H1 (cell line): ENCODE measurements around the gene DHCR7. TPM values are rescaled to one million over a fixed set of nuclear protein-coding genes. Genes with fewer than 3 reads are reported as not detected.

Source experiments
- CTCF ChIA-PET: fragments of 300-600 bp; sonication (Branson Sonifier 250); formaldehyde crosslinking; loops from one replicate; lab custom pipeline; 2021; ENCODE audit not compliant: partially characterized antibody; lab: Charles Lee
- POLR2A ChIA-PET: fragments of 300-600 bp; sonication (Branson Sonifier 250); formaldehyde crosslinking; loops from one replicate; lab custom pipeline; 2021; ENCODE audit warnings: inconsistent platforms; ENCODE audit not compliant: partially characterized antibody; lab: Charles Lee
- DNase-seq, 2 experiments: peaks; one replicate each; pipeline versions ENCODE4 v3.0.0 to v3.0.0-alpha.2; 2010 to 2022; ENCODE audit warnings: low spot score in 2 of 2, low read depth in 1 of 2, mixed read lengths in 1 of 2
- FAIRE-seq: peaks from 2 replicates; lab custom pipeline; 2011; peaks lifted over from hg19 to GRCh38; lab: Jason Lieb, UNC
- H2AFZ ChIP-seq: 2 replicates; pipeline ENCODE4 v1.8.1; 2012; ENCODE audit warnings: low read length, inconsistent platforms
- H2AK5ac ChIP-seq: 2 replicates; pipeline ENCODE4 v1.6.1; 2013; ENCODE audit warnings: low read depth, low read length
- H2BK120ac ChIP-seq: replicated peaks from 2 replicates; pipeline ENCODE3; 2013; ENCODE audit warnings: low read depth, low read length, inconsistent platforms
- H2BK12ac ChIP-seq: 2 replicates; pipeline ENCODE4 v1.6.1; 2013; ENCODE audit warnings: low read depth, low read length
- H2BK15ac ChIP-seq: 2 replicates; pipeline ENCODE4 v1.6.1; 2013; ENCODE audit warnings: low read length
- H2BK20ac ChIP-seq: 2 replicates; pipeline ENCODE4 v1.6.1; 2013; ENCODE audit warnings: low read length
- H2BK5ac ChIP-seq: 2 replicates; pipeline ENCODE4 v1.6.1; 2013; ENCODE audit warnings: low read depth, low read length
- H3K14ac ChIP-seq: 2 replicates; pipeline ENCODE4 v1.6.1; 2013; ENCODE audit warnings: inconsistent platforms; ENCODE audit not compliant: insufficient read length
- H3K18ac ChIP-seq: 2 replicates; pipeline ENCODE4 v1.6.1; 2013; ENCODE audit warnings: low read length; ENCODE audit errors: extremely low read depth
- H3K23ac ChIP-seq: 2 replicates; pipeline ENCODE4 v1.6.1; 2013; ENCODE audit warnings: inconsistent platforms; ENCODE audit not compliant: insufficient read length
- H3K23me2 ChIP-seq: 2 replicates; pipeline ENCODE4 v1.6.1; 2013; ENCODE audit warnings: low read depth, low read length
- H3K27ac ChIP-seq: 2 replicates; pipeline ENCODE4 v1.6.1; 2011; ENCODE audit warnings: low read depth, low read length, inconsistent platforms
- H3K27me3 ChIP-seq, 4 experiments: replicated peaks in 1 of 4; 1 replicate in 1 of 4; 2 replicates in 3 of 4; pipeline versions ENCODE4 v1.6.1 to v1.8.1; 2011 to 2013; ENCODE audit warnings: low read length in 3 of 4, mild to moderate bottlenecking in 3 of 4, inconsistent platforms in 2 of 4, mixed read lengths in 2 of 4, moderate library complexity in 1 of 4; ENCODE audit not compliant: control insufficient read depth in 3 of 4, insufficient read depth in 3 of 4; ENCODE audit errors: extremely low read depth in 1 of 4
- H3K36me3 ChIP-seq, 4 experiments: 2 replicates each; pipeline versions ENCODE4 v1.6.1 to v1.8.1; 2011 to 2013; ENCODE audit warnings: mild to moderate bottlenecking in 4 of 4, low read length in 3 of 4, moderate library complexity in 2 of 4, control low read depth in 1 of 4, inconsistent platforms in 1 of 4; ENCODE audit not compliant: insufficient read depth in 4 of 4, control insufficient read depth in 2 of 4
- H3K4ac ChIP-seq: replicated peaks from 2 replicates; pipeline ENCODE3; 2013; ENCODE audit warnings: low read length, low read depth, mixed read lengths, inconsistent platforms; ENCODE audit not compliant: insufficient read length
- H3K4me1 ChIP-seq, 4 experiments: replicated peaks in 1 of 4; 1 replicate in 1 of 4; 2 replicates in 3 of 4; pipeline versions ENCODE4 v1.6.1 to v1.8.1; 2011 to 2013; ENCODE audit warnings: low read length in 3 of 4, inconsistent platforms in 2 of 4, mixed read lengths in 1 of 4; ENCODE audit not compliant: insufficient read depth in 4 of 4, control insufficient read depth in 3 of 4
- H3K4me2 ChIP-seq, 2 experiments: 2 replicates each; pipeline versions ENCODE4 v1.6.1 to v1.8.1; 2011 to 2013; ENCODE audit warnings: low read depth in 2 of 2, low read length in 2 of 2, control low read depth in 1 of 2, inconsistent platforms in 1 of 2, mild to moderate bottlenecking in 1 of 2; ENCODE audit not compliant: insufficient read depth in 1 of 2
- H3K4me3 ChIP-seq, 4 experiments: fragments of 200-600, 300-600 bp in 1 of 4; sonication (generic), shearing (Covaris generic), sonication (Bioruptor Twin) in 1 of 4; 2 replicates each; pipeline versions ENCODE4 v1.5.1 to v1.8.1; 2011 to 2016; ENCODE audit warnings: low read length in 4 of 4, low read depth in 3 of 4, control low read depth in 2 of 4, inconsistent platforms in 2 of 4, mild to moderate bottlenecking in 2 of 4, mixed read lengths in 1 of 4, moderate library complexity in 1 of 4; ENCODE audit not compliant: insufficient read depth in 2 of 4; ENCODE audit errors: extremely low read depth in 1 of 4
- H3K56ac ChIP-seq: replicated peaks from 2 replicates; pipeline ENCODE3; 2013; ENCODE audit warnings: low read depth, mild to moderate bottlenecking, mixed read lengths, low read length, inconsistent platforms; ENCODE audit not compliant: insufficient read length
- H3K79me1 ChIP-seq: 2 replicates; pipeline ENCODE4 v1.6.1; 2013; ENCODE audit warnings: low read depth, low read length, control low read depth
- H3K79me2 ChIP-seq, 2 experiments: 2 replicates each; pipeline versions ENCODE4 v1.6.1 to v1.8.1; 2012 to 2013; ENCODE audit warnings: low read length in 2 of 2, mild to moderate bottlenecking in 2 of 2, inconsistent platforms in 1 of 2; ENCODE audit not compliant: insufficient read depth in 2 of 2, control insufficient read depth in 1 of 2
- H3K9ac ChIP-seq, 4 experiments: replicated peaks in 1 of 4; 1 replicate in 1 of 4; 2 replicates in 3 of 4; pipeline versions ENCODE4 v1.6.1 to v1.8.1; 2011 to 2013; ENCODE audit warnings: low read depth in 3 of 4, low read length in 3 of 4, control low read depth in 2 of 4, mild to moderate bottlenecking in 2 of 4, moderate library complexity in 2 of 4, inconsistent platforms in 1 of 4; ENCODE audit errors: extremely low read depth in 1 of 4
- H3K9me3 ChIP-seq, 2 experiments: 2 replicates each; pipeline versions ENCODE4 v1.6.1 to v1.8.1; 2012 to 2013; ENCODE audit warnings: mild to moderate bottlenecking in 2 of 2, moderate library complexity in 2 of 2, control low read depth in 1 of 2, inconsistent platforms in 1 of 2, low read depth in 1 of 2, low read length in 1 of 2, mixed read lengths in 1 of 2; ENCODE audit not compliant: insufficient read depth in 2 of 2
- H4K20me1 ChIP-seq, 2 experiments: replicated peaks in 1 of 2; 2 replicates each; pipeline versions ENCODE3 to v1.8.1; 2011 to 2013; ENCODE audit warnings: inconsistent platforms in 2 of 2, low read length in 2 of 2, mild to moderate bottlenecking in 1 of 2; ENCODE audit not compliant: insufficient read depth in 2 of 2, control insufficient read depth in 1 of 2
- H4K5ac ChIP-seq: 2 replicates; pipeline ENCODE4 v1.6.1; 2013; ENCODE audit warnings: low read length, low read depth, mixed read lengths, inconsistent platforms; ENCODE audit not compliant: insufficient read length
- H4K8ac ChIP-seq: 2 replicates; pipeline ENCODE4 v1.8.0; 2013; ENCODE audit warnings: mild to moderate bottlenecking, moderate library complexity, low read length, inconsistent platforms; ENCODE audit not compliant: insufficient read depth; ENCODE audit errors: extremely low read depth
- H4K91ac ChIP-seq: replicated peaks from 2 replicates; pipeline ENCODE3; 2013; ENCODE audit warnings: low read length, mixed read lengths, inconsistent platforms; ENCODE audit not compliant: insufficient read length
- ATF2 ChIP-seq: IDR thresholded peaks from 2 replicates; pipeline ENCODE4 v1.6.1; 2012; ENCODE audit warnings: low read length, inconsistent platforms
- CHD2 ChIP-seq: IDR thresholded peaks from 2 replicates; pipeline ENCODE4 v1.6.1; 2012; ENCODE audit warnings: low read length, improper control_type of control experiment
- EGR1 ChIP-seq: IDR thresholded peaks from 2 replicates; pipeline ENCODE4 v1.6.1; 2011; ENCODE audit warnings: low read depth, low read length, borderline replicate concordance
- SIRT6 ChIP-seq: IDR thresholded peaks from one replicate; pipeline ENCODE4 v1.7.1; 2012; ENCODE audit warnings: low read length, inconsistent platforms
- SP4 ChIP-seq: IDR thresholded peaks from 2 replicates; pipeline ENCODE4 v1.6.1; 2012; ENCODE audit warnings: low read length, inconsistent platforms
- WGBS, 2 experiments: shearing (Covaris generic) in 1 of 2; methylation state at CpG; one replicate each; pipeline versions ENCODE4 v1.1.6 to v1.1.7; 2013 to 2015; ENCODE audit warnings: low lambda C conversion rate in 2 of 2, mixed read lengths in 2 of 2, inconsistent platforms in 1 of 2, low coverage in 1 of 2, missing lambda C conversion rate in 1 of 2; ENCODE audit not compliant: insufficient replicate concordance in 2 of 2, insufficient coverage in 1 of 2, insufficient read length in 1 of 2; ENCODE audit errors: extremely low coverage in 1 of 2, missing lambda C conversion rate in 1 of 2; 5-methylcytosine and 5-hydroxymethylcytosine counted together
- polyA plus RNA-seq, 7 experiments: library from polyadenylated mRNA; depleted of rRNA in 3 of 7; stranded (reverse) in 5 of 7; unstranded in 2 of 7; fragments of >200 nt in 5 of 7; fragments of 200-250 nt in 2 of 7; gene quantifications; 1 replicate in 5 of 7; 2 replicates in 1 of 7; 4 replicates in 1 of 7; pipeline versions ENCODE4 v1.2.1 to v1.2.3, GENCODE V29; 2011 to 2013; ENCODE audit warnings: missing spikeins in 2 of 7, mixed read lengths in 2 of 7
- total RNA-seq: library from RNA; stranded (reverse); fragmentation: NEBNext Ultra II Directional; extraction: Animal tissue kit (Norgen Biotek cat#: 25700); gene quantifications from 2 replicates; pipeline ENCODE4 v1.2.1, GENCODE V29; 2021

DHCR7 gene
- total and polyA plus RNA-seq, 2 of the 8 experiments (the other 6 are each of a cell fraction or from before 2014, with no cell fraction given): 144 to 157 TPM

DNA sequence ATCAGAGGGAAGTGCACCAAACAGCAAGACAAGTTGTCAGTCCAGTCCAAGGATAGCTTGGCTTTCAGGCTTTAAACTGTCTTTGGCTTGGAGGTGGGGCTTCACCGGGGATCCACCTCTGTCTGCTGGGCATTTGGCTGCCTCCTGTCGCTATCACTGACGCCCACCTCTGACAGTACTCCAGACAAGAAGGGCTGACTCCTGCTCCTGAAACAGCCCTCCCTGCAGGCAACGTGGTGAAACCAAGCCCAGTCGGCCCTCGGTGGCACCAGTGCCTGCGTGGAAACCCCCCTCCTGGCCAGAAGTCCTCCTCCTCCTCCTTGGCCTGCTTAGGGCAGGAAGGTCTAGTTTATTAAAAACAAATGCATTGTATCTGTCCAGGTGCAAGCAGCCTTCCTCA is 16.9 kb downstream of the DHCR7 start:
- no peak overlapping the region for H2AFZ ChIP-seq
- peaks cover 4 to 15% (median 13%) of the 10 kb centered on the region in 4 experiments for H3K36me3 ChIP-seq
- H3K4me2 ChIP-seq: no peak overlapping the region
- H3K27me3 ChIP-seq: no peaks in the 10 kb centered on the region
- ChIA-PET POLR2A (interaction anchor here (1.3 kb wide), 1 partner anchor 185 kb away, joined by 3 read pairs; no protein-coding TSS in a partner anchor), CTCF (no interaction called here)
- no peak overlapping the region for H2BK20ac ChIP-seq
- no peak overlapping the region for H4K91ac ChIP-seq
- H2BK120ac ChIP-seq: no peak overlapping the region
- DNase-seq (no peak), FAIRE-seq (no peak)
- no peaks in the 10 kb centered on the region for H3K23me2 ChIP-seq
- H3K14ac ChIP-seq: no peak overlapping the region
- no peak overlapping the region for H4K5ac ChIP-seq
- no peak overlapping the region for H3K18ac ChIP-seq
- no peak overlapping the region for H3K4ac ChIP-seq
- no peaks in the 10 kb centered on the region for H3K9me3 ChIP-seq
- no peaks in the 10 kb centered on the region for H3K4me1 ChIP-seq
- 64% methylated on average over 7 of the region's 7 CpGs; no CpG with 5 or more reads in 1 of the 2 experiments for WGBS, 2 experiments
- no peaks in the 10 kb centered on the region for H3K79me2 ChIP-seq
- H3K79me1 ChIP-seq: no peaks in the 10 kb centered on the region
- H3K27ac ChIP-seq: no peak overlapping the region
- no peak overlapping the region for H4K8ac ChIP-seq
- H2BK5ac ChIP-seq: no peak overlapping the region
- no peak overlapping the region for H3K23ac ChIP-seq
- TF ChIP-seq CHD2 (no peak), ATF2 (no peak), SIRT6 (no peak), EGR1 (no peak), SP4 (no peak)
- no peak overlapping the region for H3K56ac ChIP-seq
- H3K4me3 ChIP-seq: no peak overlapping the region
- H2AK5ac ChIP-seq: no peak overlapping the region
- no peak overlapping the region for H3K9ac ChIP-seq
- H2BK15ac ChIP-seq: no peak overlapping the region
- H4K20me1 ChIP-seq: peaks cover 10 to 20% of the 10 kb centered on the region in 2 experiments
- no peak overlapping the region for H2BK12ac ChIP-seq
